Activated naive CD4-positive, alpha-beta T cell treated with anti-CD3 and anti-CD28 coated beads, Interleukin-2, amount 50 U/mL, for 16 hours (primary cell): ENCODE results near the gene EEF1AKMT2.
A peak's percentile ranks its signal among the peaks of the same experiment; 100 is the strongest.
"Not testable (repeated sequence)": the region's sequence is repeated elsewhere in the genome, so short reads cannot be mapped to it uniquely, and the experiment has no call there.

Experiments used
- DNase-seq: peaks from one replicate; pipeline ENCODE4 v3.0.0-alpha.2; 2020

The EEF1AKMT2 gene

GRCh38 chr10:124754227-124754626, 37.5 kb downstream of the EEF1AKMT2 start:
- no peak for DNase-seq

GRCh38 chr10:124748953-124749645, 42.6 kb downstream of the EEF1AKMT2 start:
- no peak for DNase-seq

- DNase-seq: no peak
These were observed 43.5 kb downstream of the EEF1AKMT2 start for GRCh38 chr10:124748166-124748565.

GRCh38 chr10:124747745-124748144, 43.9 kb downstream of the EEF1AKMT2 start:
- DNase-seq: no peak

GRCh38 chr10:124746992-124747391, 44.7 kb downstream of the EEF1AKMT2 start:
- DNase-seq: no peak

- DNase-seq: not testable (repeated sequence)
These were observed 45.2 kb downstream of the EEF1AKMT2 start for GRCh38 chr10:124746447-124746846.

GRCh38 chr10:124745673-124746072, 46.0 kb downstream of the EEF1AKMT2 start:
- no peak for DNase-seq

- no peak for DNase-seq
These were observed 46.4 kb downstream of the EEF1AKMT2 start for GRCh38 chr10:124745252-124745651.

- DNase-seq: peak; percentile 85
These were observed 47.3 kb downstream of the EEF1AKMT2 start, which contains the start of gene FAM53B for GRCh38 chr10:124744102-124745050. TSS of gene FAM53B (minus strand) at chr10:124744378. CDS start at chr10:124706713, 37,665 bp downstream.

GRCh38 chr10:124743191-124744101, 48.2 kb downstream of the EEF1AKMT2 start:
- peak; percentile 33 for DNase-seq

GRCh38 chr10:124742413-124743190, 49.1 kb downstream of the EEF1AKMT2 start:
- DNase-seq: no peak

- peak; percentile 47 for DNase-seq
These were observed 49.7 kb downstream of the EEF1AKMT2 start for GRCh38 chr10:124741922-124742412.

- peak; percentile 80 for DNase-seq
These were observed 50.3 kb downstream of the EEF1AKMT2 start for GRCh38 chr10:124741281-124741921.

GRCh38 chr10:124740369-124741280, 51.1 kb downstream of the EEF1AKMT2 start:
- no peak for DNase-seq

GRCh38 chr10:124739986-124740368, 51.7 kb downstream of the EEF1AKMT2 start:
- DNase-seq: no peak

- DNase-seq: no peak
These were observed 52.4 kb downstream of the EEF1AKMT2 start for GRCh38 chr10:124739119-124739921.

GRCh38 chr10:124738441-124738840, 53.2 kb downstream of the EEF1AKMT2 start:
- DNase-seq: no peak

- no peak for DNase-seq
These were observed 54.0 kb downstream of the EEF1AKMT2 start for GRCh38 chr10:124737708-124738107.

- no peak for DNase-seq
These were observed 54.5 kb downstream of the EEF1AKMT2 start for GRCh38 chr10:124737221-124737620.
